Panc1 (cell line): ENCODE measurements around the gene HBB. TPM values are rescaled to one million over a fixed set of nuclear protein-coding genes. Genes with fewer than 3 reads are reported as not detected.

ENCODE experiments used
- ATAC-seq: fragments of 200-7000 bp; cut with Tn5 transposase; 2 replicates; pipeline ENCODE4 v1.9.1; 2020; ENCODE audit warnings: mild to moderate bottlenecking, moderate library complexity
- BruUV-seq: library from RNA; stranded (reverse); fragments of 400-500 nt; replicated peaks from 2 replicates; lab custom pipeline; 2021; lab: Mats Ljungman, UMichigan
- CTCF ChIA-PET: fragments of 300-600 bp; sonication (Branson Sonifier 250); formaldehyde crosslinking; loops from one replicate; lab custom pipeline; 2022; ENCODE audit warnings: antibody characterized with exemption; lab: Charles Lee
- POLR2A ChIA-PET: fragments of 300-600 bp; sonication (Branson Sonifier 250); formaldehyde crosslinking; loops from one replicate; lab custom pipeline; 2022; ENCODE audit warnings: antibody characterized with exemption; lab: Charles Lee
- DNase-seq: peaks from one replicate; pipeline ENCODE4 v3.0.0-alpha.2; 2010; ENCODE audit warnings: low read depth, low spot score
- H3K27ac ChIP-seq: 2 replicates; pipeline ENCODE4 v1.5.1; 2011; ENCODE audit warnings: mild to moderate bottlenecking, low read length, inconsistent platforms
- H3K27me3 ChIP-seq: fragments of 200-500 bp; sonication (Bioruptor generic); 2 replicates; pipeline ENCODE4 v1.6.0; 2014; ENCODE audit warnings: low read length, inconsistent platforms; ENCODE audit not compliant: control insufficient read depth, insufficient read depth
- H3K36me3 ChIP-seq: fragments of 200-500 bp; sonication (Bioruptor generic); 2 replicates; pipeline ENCODE4 v1.5.1; 2014; ENCODE audit warnings: inconsistent platforms, mild to moderate bottlenecking, low read length, moderate library complexity; ENCODE audit not compliant: control insufficient read depth, insufficient read depth
- H3K4me1 ChIP-seq: 2 replicates; pipeline ENCODE4 v1.5.1; 2011; ENCODE audit warnings: inconsistent platforms, mild to moderate bottlenecking, low read length, moderate library complexity; ENCODE audit not compliant: control insufficient read depth, insufficient read depth
- H3K4me3 ChIP-seq, 2 experiments: 2 replicates each; pipeline ENCODE4 v1.5.1; 2011 to 2012; ENCODE audit warnings: low read depth in 2 of 2, low read length in 2 of 2, mild to moderate bottlenecking in 2 of 2, inconsistent platforms in 1 of 2, moderate library complexity in 1 of 2
- H3K9me3 ChIP-seq: fragments of 200-500 bp; sonication (Bioruptor generic); 2 replicates; pipeline ENCODE4 v1.5.1; 2014; ENCODE audit warnings: low read depth, mild to moderate bottlenecking, inconsistent platforms, low read length, moderate library complexity; ENCODE audit not compliant: control insufficient read depth, insufficient read depth
- POLR2AphosphoS5 ChIP-seq: IDR thresholded peaks from 2 replicates; pipeline ENCODE4 v1.6.1; 2012; ENCODE audit warnings: mild to moderate bottlenecking, low read depth, low read length, moderate library complexity
- SIN3A ChIP-seq: IDR thresholded peaks from 2 replicates; pipeline ENCODE4 v1.6.1; 2012; ENCODE audit warnings: low read depth, mild to moderate bottlenecking, low read length, moderate library complexity, borderline replicate concordance; ENCODE audit not compliant: insufficient read depth
- TCF7L2 ChIP-seq: IDR thresholded peaks from 2 replicates; pipeline ENCODE4 v1.6.1; 2011; ENCODE audit warnings: mild to moderate bottlenecking, low read depth, low read length, inconsistent platforms
- in situ Hi-C: cut with HindIII; loops from 2 replicates; pipeline ENCODE4 v1.10.0; 2016; ENCODE audit warnings: low sequenced_read_pairs, low pct_unique_long_range_greater_than_20kb
- intact Hi-C: fragments of 100-400 bp; cut with micrococcal nuclease; formaldehyde crosslinking; loops from one replicate; pipeline ENCODE4 v1.10.0; 2022; ENCODE audit not compliant: unreplicated experiment
- total RNA-seq: library from RNA; stranded (reverse); gene quantifications from one replicate; pipeline ENCODE4 v1.2.1, GENCODE V29; 2021; ENCODE audit not compliant: unreplicated experiment
- TF ChIP-seq, protein P1 (sequence below): fragments of 450-650 bp; IDR thresholded peaks from 2 replicates; pipeline ENCODE4 v1.5.1; 2017; ENCODE audit warnings: mild to moderate bottlenecking
- TF ChIP-seq, protein P2 (sequence below), 2 experiments: IDR thresholded peaks; 2 replicates each; pipeline ENCODE4 v1.6.1; 2011 to 2012; ENCODE audit warnings: low read depth in 2 of 2, control low read depth in 1 of 2, low read length in 1 of 2, mild to moderate bottlenecking in 1 of 2, moderate library complexity in 1 of 2; ENCODE audit not compliant: insufficient read depth in 1 of 2

The HBB gene
- total RNA-seq, 1 experiment from 2014 or later = 0.72 TPM

DNA sequence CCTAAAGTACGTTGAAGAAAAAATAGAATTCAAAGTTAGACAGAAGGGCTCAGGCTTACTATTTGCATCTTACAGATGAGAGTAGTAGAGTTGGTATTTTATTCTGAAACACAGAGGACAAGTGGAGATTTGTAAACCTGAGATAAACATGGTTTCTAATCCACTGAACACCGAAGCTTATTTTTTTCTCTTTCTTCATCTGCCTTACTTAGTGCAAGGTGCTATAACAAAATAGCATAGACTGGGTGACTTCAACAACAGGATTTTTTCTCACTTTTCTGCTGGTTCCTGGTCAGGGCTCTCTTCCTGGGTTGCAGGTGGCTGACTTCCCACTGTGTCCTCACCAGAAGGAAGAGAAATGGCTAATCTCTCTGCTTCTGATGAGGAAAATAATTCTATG is 24.9 kb upstream of the HBB start:
- BruUV-seq = no TSS peak
- POLR2A ChIA-PET = no interaction called here
- TF ChIP-seq SIN3A (no peak), TCF7L2 (no peak), POLR2AphosphoS5 (no peak)
- TF ChIP-seq, protein P1, sequence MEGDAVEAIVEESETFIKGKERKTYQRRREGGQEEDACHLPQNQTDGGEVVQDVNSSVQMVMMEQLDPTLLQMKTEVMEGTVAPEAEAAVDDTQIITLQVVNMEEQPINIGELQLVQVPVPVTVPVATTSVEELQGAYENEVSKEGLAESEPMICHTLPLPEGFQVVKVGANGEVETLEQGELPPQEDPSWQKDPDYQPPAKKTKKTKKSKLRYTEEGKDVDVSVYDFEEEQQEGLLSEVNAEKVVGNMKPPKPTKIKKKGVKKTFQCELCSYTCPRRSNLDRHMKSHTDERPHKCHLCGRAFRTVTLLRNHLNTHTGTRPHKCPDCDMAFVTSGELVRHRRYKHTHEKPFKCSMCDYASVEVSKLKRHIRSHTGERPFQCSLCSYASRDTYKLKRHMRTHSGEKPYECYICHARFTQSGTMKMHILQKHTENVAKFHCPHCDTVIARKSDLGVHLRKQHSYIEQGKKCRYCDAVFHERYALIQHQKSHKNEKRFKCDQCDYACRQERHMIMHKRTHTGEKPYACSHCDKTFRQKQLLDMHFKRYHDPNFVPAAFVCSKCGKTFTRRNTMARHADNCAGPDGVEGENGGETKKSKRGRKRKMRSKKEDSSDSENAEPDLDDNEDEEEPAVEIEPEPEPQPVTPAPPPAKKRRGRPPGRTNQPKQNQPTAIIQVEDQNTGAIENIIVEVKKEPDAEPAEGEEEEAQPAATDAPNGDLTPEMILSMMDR = no peak
- TF ChIP-seq, protein P2, sequence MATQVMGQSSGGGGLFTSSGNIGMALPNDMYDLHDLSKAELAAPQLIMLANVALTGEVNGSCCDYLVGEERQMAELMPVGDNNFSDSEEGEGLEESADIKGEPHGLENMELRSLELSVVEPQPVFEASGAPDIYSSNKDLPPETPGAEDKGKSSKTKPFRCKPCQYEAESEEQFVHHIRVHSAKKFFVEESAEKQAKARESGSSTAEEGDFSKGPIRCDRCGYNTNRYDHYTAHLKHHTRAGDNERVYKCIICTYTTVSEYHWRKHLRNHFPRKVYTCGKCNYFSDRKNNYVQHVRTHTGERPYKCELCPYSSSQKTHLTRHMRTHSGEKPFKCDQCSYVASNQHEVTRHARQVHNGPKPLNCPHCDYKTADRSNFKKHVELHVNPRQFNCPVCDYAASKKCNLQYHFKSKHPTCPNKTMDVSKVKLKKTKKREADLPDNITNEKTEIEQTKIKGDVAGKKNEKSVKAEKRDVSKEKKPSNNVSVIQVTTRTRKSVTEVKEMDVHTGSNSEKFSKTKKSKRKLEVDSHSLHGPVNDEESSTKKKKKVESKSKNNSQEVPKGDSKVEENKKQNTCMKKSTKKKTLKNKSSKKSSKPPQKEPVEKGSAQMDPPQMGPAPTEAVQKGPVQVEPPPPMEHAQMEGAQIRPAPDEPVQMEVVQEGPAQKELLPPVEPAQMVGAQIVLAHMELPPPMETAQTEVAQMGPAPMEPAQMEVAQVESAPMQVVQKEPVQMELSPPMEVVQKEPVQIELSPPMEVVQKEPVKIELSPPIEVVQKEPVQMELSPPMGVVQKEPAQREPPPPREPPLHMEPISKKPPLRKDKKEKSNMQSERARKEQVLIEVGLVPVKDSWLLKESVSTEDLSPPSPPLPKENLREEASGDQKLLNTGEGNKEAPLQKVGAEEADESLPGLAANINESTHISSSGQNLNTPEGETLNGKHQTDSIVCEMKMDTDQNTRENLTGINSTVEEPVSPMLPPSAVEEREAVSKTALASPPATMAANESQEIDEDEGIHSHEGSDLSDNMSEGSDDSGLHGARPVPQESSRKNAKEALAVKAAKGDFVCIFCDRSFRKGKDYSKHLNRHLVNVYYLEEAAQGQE (IDR thresholded peaks at IDR 0.05; ENCODE audit: insufficient read depth in 1 of 2, low read depth in 2 of 2, low read length in 1 of 2) = no peak
- intact Hi-C loops (no loop called here), in situ Hi-C loops (no loop called here)
- H3K27ac ChIP-seq = no peak overlapping the region
- H3K4me3 ChIP-seq = no peak overlapping the region
- no peaks in the 10 kb centered on the region for H3K4me1 ChIP-seq
- H3K36me3 ChIP-seq = no peaks in the 10 kb centered on the region
- DNase-seq (no peak), ATAC-seq (no peak)
- H3K27me3 ChIP-seq = no peaks in the 10 kb centered on the region
- CTCF ChIA-PET = no interaction called here
- no peaks in the 10 kb centered on the region for H3K9me3 ChIP-seq

DNA sequence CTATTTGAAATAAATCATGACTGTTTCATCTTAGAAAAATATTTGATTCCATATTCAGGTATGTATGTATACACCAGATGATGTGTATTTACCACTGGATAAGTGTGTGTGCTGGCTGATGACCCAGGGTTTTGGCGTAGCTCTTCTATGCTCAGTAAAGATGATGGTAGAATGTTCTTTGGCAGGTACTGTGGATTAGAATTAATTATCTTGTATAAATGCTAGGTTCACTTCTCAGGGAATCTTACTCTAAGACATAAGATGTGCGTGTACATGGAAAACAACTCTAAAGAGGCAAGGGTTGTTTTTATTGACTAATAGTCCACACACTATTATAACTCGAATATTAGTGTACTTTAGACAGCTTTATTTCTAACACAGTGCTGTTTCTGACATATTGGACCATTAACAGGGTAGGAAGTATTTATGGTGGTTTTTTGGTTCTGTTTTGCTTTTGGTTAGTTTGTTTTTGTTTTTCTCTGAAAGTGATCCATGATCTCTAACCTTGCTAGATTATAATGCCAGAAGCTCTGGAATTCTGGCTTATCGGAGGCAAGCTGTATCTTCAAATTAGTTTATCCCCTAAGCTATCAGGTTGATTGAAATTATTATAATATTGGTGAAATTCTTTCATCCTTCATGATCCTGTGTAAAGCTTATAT is 23.8 kb upstream of the HBB start:
- intact Hi-C loops = no loop called here
- H3K4me3 ChIP-seq = no peak overlapping the region

More for the DNA sequence above, 23.8 kb upstream of the HBB start:
- BruUV-seq = no TSS peak
- Histone ChIP-seq H3K9me3 (no peaks in the 10 kb centered on the region), H3K27ac (no peak overlapping the region), H3K4me1 (no peaks in the 10 kb centered on the region), H3K36me3 (no peaks in the 10 kb centered on the region), H3K27me3 (no peaks in the 10 kb centered on the region)
- ATAC-seq (no peak), DNase-seq (no peak)
- POLR2A ChIA-PET = no interaction called here
- in situ Hi-C loops = no loop called here
- no peak for TF ChIP-seq POLR2AphosphoS5
- TF ChIP-seq, protein P2 (IDR thresholded peaks at IDR 0.05; ENCODE audit: insufficient read depth in 1 of 2, low read depth in 2 of 2, low read length in 1 of 2) = no peak
- TF ChIP-seq SIN3A = no peak
- TF ChIP-seq, protein P1 = no peak
- TF ChIP-seq TCF7L2 = no peak
- CTCF ChIA-PET = no interaction called here
